Measurements from ENCODE around the gene VSIG10. TPM values are rescaled to one million over a fixed set of nuclear protein-coding genes. Genes with fewer than 3 reads are reported as not detected.

Gene VSIG10
- total and polyA plus RNA-seq, 2 of the 13 experiments (the other 11 are each of a cell fraction or from before 2014, with no cell fraction given) = 25.6 to 42.5 TPM

DNA sequence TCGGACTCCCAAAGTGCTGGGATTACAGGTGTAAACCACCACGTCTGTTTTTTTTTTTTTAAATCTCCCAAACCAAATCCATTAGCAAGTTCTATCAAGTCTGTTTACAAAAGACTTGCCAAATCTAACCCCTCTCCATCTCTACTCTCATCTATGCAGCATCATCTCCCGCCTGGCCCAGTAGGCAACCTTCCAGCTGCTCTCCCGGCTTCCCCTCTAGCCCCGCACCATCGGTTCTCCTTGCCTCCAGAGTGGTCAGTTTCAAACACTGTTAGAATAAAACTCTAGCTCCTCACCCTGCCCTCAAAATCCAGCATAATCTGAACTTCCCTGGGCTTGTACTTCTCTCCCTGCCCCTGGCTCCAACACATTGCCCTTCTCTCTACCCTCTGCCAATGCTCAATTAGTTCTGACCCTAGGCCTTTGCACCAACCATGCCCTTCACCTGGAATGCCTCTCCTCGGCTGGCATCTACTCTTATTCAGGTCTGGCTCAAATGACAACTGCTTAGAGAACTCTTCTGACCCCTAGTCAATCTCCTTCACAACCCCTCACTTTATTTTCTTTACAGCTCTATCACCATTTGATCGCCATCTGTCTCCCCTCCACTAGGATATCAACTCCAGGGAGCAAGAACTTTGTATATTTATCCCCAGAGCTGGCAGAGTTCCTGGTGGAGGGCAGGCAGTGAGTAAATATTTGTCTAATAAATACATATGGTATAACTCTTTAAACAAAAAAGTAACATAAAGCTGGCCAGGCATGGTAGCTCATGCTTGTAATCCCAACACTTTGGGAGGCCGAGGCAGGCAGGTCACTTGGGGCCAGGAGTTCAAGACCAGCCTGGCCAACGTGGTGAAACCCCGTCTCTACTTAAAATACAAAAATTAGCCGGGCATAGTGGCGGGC lies 47.7 kb downstream of the VSIG10 start (continued):
- TF ChIP-seq ARHGAP35 (CRISPR knock-in tag; IDR thresholded peaks at IDR 0.05; ENCODE audit: borderline replicate concordance) (no peak), AGO2 (optimal IDR thresholded peaks at IDR 0.05; ENCODE audit: low read depth, low read length) (no peak), TBX2 (CRISPR knock-in tag; IDR thresholded peaks at IDR 0.05; ENCODE audit: borderline replicate concordance) (peak; percentile 51), NFRKB (IDR thresholded peaks at IDR 0.05) (no peak), ZNF556 (CRISPR knock-in tag; IDR thresholded peaks at IDR 0.05; ENCODE audit: borderline replicate concordance) (no peak), KAT2B (IDR thresholded peaks at IDR 0.05; ENCODE audit: borderline replicate concordance, low read depth, low read length) (no peak), NCOR1 (IDR thresholded peaks at IDR 0.05; ENCODE audit: borderline replicate concordance, low read length) (no peak), RCOR2 (CRISPR knock-in tag; IDR thresholded peaks at IDR 0.05) (peak; percentile 62; the same call in 1 of the 2 replicates), ZNF772 (CRISPR knock-in tag; IDR thresholded peaks at IDR 0.05) (no peak)
- TF ChIP-seq, protein P1, sequence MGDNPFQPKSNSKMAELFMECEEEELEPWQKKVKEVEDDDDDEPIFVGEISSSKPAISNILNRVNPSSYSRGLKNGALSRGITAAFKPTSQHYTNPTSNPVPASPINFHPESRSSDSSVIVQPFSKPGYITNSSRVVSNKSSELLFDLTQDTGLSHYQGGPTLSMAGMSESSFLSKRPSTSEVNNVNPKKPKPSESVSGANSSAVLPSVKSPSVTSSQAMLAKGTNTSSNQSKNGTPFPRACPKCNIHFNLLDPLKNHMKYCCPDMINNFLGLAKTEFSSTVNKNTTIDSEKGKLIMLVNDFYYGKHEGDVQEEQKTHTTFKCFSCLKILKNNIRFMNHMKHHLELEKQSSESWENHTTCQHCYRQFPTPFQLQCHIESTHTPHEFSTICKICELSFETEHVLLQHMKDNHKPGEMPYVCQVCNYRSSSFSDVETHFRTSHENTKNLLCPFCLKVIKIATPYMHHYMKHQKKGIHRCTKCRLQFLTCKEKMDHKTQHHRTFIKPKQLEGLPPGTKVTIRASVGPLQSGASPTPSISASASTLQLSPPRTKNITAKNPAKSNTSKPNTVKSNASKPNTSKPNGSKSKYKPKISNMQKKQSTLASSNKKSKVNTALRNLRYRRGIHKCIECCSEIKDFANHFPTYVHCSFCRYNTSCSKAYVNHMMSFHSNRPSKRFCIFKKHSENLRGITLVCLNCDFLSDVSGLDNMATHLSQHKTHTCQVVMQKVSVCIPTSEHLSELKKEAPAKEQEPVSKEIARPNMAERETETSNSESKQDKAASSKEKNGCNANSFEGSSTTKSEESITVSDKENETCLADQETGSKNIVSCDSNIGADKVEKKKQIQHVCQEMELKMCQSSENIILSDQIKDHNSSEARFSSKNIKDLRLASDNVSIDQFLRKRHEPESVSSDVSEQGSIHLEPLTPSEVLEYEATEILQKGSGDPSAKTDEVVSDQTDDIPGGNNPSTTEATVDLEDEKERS (CRISPR knock-in tag; IDR thresholded peaks at IDR 0.05) = 0 out of 2 replicates have a peak, but pooled peaks have one; percentile 21
- TF ChIP-seq, protein P2, sequence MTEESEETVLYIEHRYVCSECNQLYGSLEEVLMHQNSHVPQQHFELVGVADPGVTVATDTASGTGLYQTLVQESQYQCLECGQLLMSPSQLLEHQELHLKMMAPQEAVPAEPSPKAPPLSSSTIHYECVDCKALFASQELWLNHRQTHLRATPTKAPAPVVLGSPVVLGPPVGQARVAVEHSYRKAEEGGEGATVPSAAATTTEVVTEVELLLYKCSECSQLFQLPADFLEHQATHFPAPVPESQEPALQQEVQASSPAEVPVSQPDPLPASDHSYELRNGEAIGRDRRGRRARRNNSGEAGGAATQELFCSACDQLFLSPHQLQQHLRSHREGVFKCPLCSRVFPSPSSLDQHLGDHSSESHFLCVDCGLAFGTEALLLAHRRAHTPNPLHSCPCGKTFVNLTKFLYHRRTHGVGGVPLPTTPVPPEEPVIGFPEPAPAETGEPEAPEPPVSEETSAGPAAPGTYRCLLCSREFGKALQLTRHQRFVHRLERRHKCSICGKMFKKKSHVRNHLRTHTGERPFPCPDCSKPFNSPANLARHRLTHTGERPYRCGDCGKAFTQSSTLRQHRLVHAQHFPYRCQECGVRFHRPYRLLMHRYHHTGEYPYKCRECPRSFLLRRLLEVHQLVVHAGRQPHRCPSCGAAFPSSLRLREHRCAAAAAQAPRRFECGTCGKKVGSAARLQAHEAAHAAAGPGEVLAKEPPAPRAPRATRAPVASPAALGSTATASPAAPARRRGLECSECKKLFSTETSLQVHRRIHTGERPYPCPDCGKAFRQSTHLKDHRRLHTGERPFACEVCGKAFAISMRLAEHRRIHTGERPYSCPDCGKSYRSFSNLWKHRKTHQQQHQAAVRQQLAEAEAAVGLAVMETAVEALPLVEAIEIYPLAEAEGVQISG (CRISPR knock-in tag; IDR thresholded peaks at IDR 0.05) = no peak
- TF ChIP-seq, protein P3, sequence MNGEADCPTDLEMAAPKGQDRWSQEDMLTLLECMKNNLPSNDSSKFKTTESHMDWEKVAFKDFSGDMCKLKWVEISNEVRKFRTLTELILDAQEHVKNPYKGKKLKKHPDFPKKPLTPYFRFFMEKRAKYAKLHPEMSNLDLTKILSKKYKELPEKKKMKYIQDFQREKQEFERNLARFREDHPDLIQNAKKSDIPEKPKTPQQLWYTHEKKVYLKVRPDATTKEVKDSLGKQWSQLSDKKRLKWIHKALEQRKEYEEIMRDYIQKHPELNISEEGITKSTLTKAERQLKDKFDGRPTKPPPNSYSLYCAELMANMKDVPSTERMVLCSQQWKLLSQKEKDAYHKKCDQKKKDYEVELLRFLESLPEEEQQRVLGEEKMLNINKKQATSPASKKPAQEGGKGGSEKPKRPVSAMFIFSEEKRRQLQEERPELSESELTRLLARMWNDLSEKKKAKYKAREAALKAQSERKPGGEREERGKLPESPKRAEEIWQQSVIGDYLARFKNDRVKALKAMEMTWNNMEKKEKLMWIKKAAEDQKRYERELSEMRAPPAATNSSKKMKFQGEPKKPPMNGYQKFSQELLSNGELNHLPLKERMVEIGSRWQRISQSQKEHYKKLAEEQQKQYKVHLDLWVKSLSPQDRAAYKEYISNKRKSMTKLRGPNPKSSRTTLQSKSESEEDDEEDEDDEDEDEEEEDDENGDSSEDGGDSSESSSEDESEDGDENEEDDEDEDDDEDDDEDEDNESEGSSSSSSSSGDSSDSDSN (CRISPR knock-in tag; IDR thresholded peaks at IDR 0.05) = no peak
- TF ChIP-seq, protein P4, sequence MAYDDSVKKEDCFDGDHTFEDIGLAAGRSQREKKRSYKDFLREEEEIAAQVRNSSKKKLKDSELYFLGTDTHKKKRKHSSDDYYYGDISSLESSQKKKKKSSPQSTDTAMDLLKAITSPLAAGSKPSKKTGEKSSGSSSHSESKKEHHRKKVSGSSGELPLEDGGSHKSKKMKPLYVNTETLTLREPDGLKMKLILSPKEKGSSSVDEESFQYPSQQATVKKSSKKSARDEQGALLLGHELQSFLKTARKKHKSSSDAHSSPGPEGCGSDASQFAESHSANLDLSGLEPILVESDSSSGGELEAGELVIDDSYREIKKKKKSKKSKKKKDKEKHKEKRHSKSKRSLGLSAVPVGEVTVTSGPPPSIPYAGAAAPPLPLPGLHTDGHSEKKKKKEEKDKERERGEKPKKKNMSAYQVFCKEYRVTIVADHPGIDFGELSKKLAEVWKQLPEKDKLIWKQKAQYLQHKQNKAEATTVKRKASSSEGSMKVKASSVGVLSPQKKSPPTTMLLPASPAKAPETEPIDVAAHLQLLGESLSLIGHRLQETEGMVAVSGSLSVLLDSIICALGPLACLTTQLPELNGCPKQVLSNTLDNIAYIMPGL (CRISPR knock-in tag; IDR thresholded peaks at IDR 0.05; ENCODE audit: borderline replicate concordance in 1 of 2, low read depth in 1 of 2) = 0 out of 4 replicates have a peak, but pooled peaks of 1 of the 2 experiments have one; percentile 18
- TF ChIP-seq, protein P5, sequence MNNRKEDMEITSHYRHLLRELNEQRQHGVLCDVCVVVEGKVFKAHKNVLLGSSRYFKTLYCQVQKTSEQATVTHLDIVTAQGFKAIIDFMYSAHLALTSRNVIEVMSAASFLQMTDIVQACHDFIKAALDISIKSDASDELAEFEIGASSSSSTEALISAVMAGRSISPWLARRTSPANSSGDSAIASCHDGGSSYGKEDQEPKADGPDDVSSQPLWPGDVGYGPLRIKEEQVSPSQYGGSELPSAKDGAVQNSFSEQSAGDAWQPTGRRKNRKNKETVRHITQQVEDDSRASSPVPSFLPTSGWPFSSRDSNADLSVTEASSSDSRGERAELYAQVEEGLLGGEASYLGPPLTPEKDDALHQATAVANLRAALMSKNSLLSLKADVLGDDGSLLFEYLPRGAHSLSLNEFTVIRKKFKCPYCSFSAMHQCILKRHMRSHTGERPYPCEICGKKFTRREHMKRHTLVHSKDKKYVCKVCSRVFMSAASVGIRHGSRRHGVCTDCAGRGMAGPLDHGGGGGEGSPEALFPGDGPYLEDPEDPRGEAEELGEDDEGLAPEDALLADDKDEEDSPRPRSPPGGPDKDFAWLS (CRISPR knock-in tag; IDR thresholded peaks at IDR 0.05; ENCODE audit: borderline replicate concordance) = no peak
